ENCODE measurements around the gene FAM118A.

DNA sequence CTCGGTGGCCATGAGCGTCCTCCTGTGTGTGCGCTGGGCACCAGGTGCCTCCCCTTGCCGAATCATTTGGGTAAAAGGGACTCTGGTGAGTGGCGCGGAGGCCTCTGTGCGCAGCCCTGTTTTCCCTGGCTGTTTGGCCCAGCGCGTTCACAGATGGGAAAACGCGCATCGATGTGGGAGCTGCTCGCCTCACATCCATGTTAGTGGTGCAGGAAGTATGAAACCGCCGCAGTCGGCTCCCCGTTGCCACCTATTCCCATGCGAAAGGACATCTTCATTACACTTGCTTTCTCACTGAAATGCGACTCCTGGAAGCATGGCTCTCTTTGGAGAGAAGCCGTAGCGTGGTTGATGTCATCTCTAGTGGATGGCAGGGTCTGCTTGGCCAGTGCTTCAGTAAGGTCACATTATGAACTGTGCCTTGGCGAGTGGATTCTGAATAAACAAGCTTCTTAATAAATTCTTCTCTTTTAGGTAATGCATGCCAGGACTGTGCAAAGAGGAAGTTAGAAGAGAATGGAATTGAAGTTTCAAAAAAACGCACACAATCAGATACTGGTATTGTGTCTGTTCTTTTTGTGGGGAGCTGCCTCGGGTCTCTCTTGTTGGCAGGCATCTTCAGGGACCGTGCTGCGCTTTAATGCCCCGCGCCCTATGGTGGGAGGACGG lies 26.3 kb downstream of the FAM118A start:
- TF ChIP-seq CTCF (IDR thresholded peaks at IDR 0.05): no peak
- TF ChIP-seq POLR2AphosphoS5 (IDR thresholded peaks at IDR 0.05; ENCODE audit: insufficient read depth in 1 of 2, low read depth in 1 of 2): no peak
- no peak for TF ChIP-seq POLR2A (IDR thresholded peaks at IDR 0.05)
